Peyer's patch (tissue), 4 donors: ENCODE results near the gene KRTAP29-1. TPM values are rescaled to one million over a fixed set of nuclear protein-coding genes. Genes with fewer than 3 reads are reported as not detected.
A peak's percentile ranks its signal among the peaks of the same experiment; 100 is the strongest.

Experiments
- DNase-seq, 3 donors: peaks; one replicate each; pipeline ENCODE4 v3.0.0-alpha.2; 2017 to 2019
- H3K27ac ChIP-seq, 4 donors: fragments of 200-600 bp; sonication (generic); one replicate each; pipeline ENCODE4 v1.5.1; 2016 to 2019
- H3K27me3 ChIP-seq, 2 donors: fragments of 200-600 bp; sonication (generic); one replicate each; pipeline ENCODE4 v1.5.1; 2019
- H3K36me3 ChIP-seq, 3 donors: fragments of 200-600 bp; sonication (generic); one replicate each; pipeline ENCODE4 v1.5.1; 2016 to 2019
- H3K4me1 ChIP-seq, 4 donors: fragments of 200-600 bp; sonication (generic); one replicate each; pipeline ENCODE4 v1.5.1; 2016 to 2019
- H3K4me3 ChIP-seq, 4 donors: fragments of 200-600 bp; sonication (generic); 1 replicate in 3 of 4; 2 replicates in 1 of 4; pipeline ENCODE4 v1.5.1; 2016 to 2019; ENCODE audit warnings: mild to moderate bottlenecking in 1 of 4
- H3K9me3 ChIP-seq, 4 donors: fragments of 200-600 bp; sonication (generic); one replicate each; pipeline ENCODE4 v1.5.1; 2016 to 2019; ENCODE audit warnings: mild to moderate bottlenecking in 1 of 4
- CTCF ChIP-seq, 6 experiments: fragments of 450-650 bp in 4 of 6; fragments of 200-600 bp in 2 of 6; sonication (generic) in 1 of 6; IDR thresholded peaks; one replicate each; pipeline ENCODE4 v1.5.1; 2017 to 2019; ENCODE audit warnings: antibody characterized with exemption in 6 of 6, mild to moderate bottlenecking in 3 of 6, moderate library complexity in 1 of 6
- POLR2A ChIP-seq, 2 donors: fragments of 450-650 bp; IDR thresholded peaks; one replicate each; pipeline ENCODE4 v1.5.1; 2017; ENCODE audit warnings: antibody characterized with exemption in 2 of 2, mild to moderate bottlenecking in 2 of 2, moderate library complexity in 2 of 2
- total RNA-seq, 4 donors: library from RNA; depleted of rRNA; stranded (reverse); fragments of >200 nt; gene quantifications; one replicate each; pipeline ENCODE4 v1.1.0, GENCODE V29; 2016

The KRTAP29-1 gene
- total RNA-seq, 4 donors from 2014 or later: not detected

- Histone ChIP-seq H3K36me3 (no peaks in the 10 kb centered on the region), H3K9me3 (peaks cover 0 to 3% (median 0%) of the 10 kb centered on the region in 4 donors), H3K27me3 (no peaks in the 10 kb centered on the region), H3K4me3 (no peak overlapping the region), H3K27ac (no peak overlapping the region), H3K4me1 (no peaks in the 10 kb centered on the region)
- no peak for TF ChIP-seq CTCF (IDR thresholded peaks at IDR 0.05)
- no peak for TF ChIP-seq POLR2A (IDR thresholded peaks at IDR 0.05)
- DNase-seq: no peak
Measured at GRCh38 chr17:41315814-41316445, 13.3 kb upstream of the KRTAP29-1 start.

- no peaks in the 10 kb centered on the region for H3K4me1 ChIP-seq
- H3K27me3 ChIP-seq: no peaks in the 10 kb centered on the region
- peaks cover 0 to 3% (median 0%) of the 10 kb centered on the region in 4 donors for H3K9me3 ChIP-seq
- no peak for DNase-seq
- H3K36me3 ChIP-seq: no peaks in the 10 kb centered on the region
- H3K4me3 ChIP-seq: no peak within 1 kb of the TSS
- TF ChIP-seq CTCF (IDR thresholded peaks at IDR 0.05) (no peak), POLR2A (IDR thresholded peaks at IDR 0.05) (no peak)
- H3K27ac ChIP-seq: no peak within 1 kb of the TSS
Measured at GRCh38 chr17:41315204-41315794, 12.6 kb upstream of the KRTAP29-1 start, which contains the start of gene KRTAP17-1. Gene KRTAP17-1, minus strand, starts transcription at chr17:41315710. Its CDS starts 60 bp downstream, at chr17:41315650.

- Histone ChIP-seq H3K9me3 (no peaks in the 10 kb centered on the region), H3K27ac (no peak overlapping the region), H3K36me3 (no peaks in the 10 kb centered on the region), H3K27me3 (no peaks in the 10 kb centered on the region), H3K4me1 (peaks cover 0 to 23% (median 0%) of the 10 kb centered on the region in 4 donors), H3K4me3 (no peak overlapping the region)
- TF ChIP-seq POLR2A (IDR thresholded peaks at IDR 0.05) (no peak), CTCF (IDR thresholded peaks at IDR 0.05) (no peak)
- DNase-seq: no peak
Measured at GRCh38 chr17:41311111-41311510, 8.5 kb upstream of the KRTAP29-1 start.

GRCh38 chr17:41308918-41309359 lies 6.3 kb upstream of the KRTAP29-1 start, which contains the start of gene KRTAP16-1:
Gene KRTAP16-1, minus strand, starts transcription at chr17:41309309. Its CDS starts 56 bp downstream, at chr17:41309253.
- TF ChIP-seq POLR2A (IDR thresholded peaks at IDR 0.05) (no peak), CTCF (IDR thresholded peaks at IDR 0.05) (no peak)
- no peaks in the 10 kb centered on the region for H3K9me3 ChIP-seq
- peak within 1 kb of the TSS in 1 of 4 donors; percentile 17 for H3K4me3 ChIP-seq
- H3K36me3 ChIP-seq: no peaks in the 10 kb centered on the region
- DNase-seq: peak; percentile 42 to 58 (median 45)
- H3K27me3 ChIP-seq: no peaks in the 10 kb centered on the region
- H3K27ac ChIP-seq: peak within 1 kb of the TSS in 3 of 4 donors; percentile 30 to 77 (median 62)
- peaks cover 0 to 23% (median 0%) of the 10 kb centered on the region in 4 donors for H3K4me1 ChIP-seq

GRCh38 chr17:41308251-41308917 lies 5.7 kb upstream of the KRTAP29-1 start:
- Histone ChIP-seq H3K4me3 (peak overlapping the region in 1 of 4 donors; percentile 17), H3K27ac (peak overlapping the region in 3 of 4 donors; percentile 30 to 77 (median 62)), H3K4me1 (peaks cover 0 to 23% (median 0%) of the 10 kb centered on the region in 4 donors), H3K9me3 (no peaks in the 10 kb centered on the region), H3K36me3 (no peaks in the 10 kb centered on the region), H3K27me3 (no peaks in the 10 kb centered on the region)
- TF ChIP-seq CTCF (IDR thresholded peaks at IDR 0.05) (no peak), POLR2A (IDR thresholded peaks at IDR 0.05) (no peak)
- peak; percentile 48 to 89 (median 86) for DNase-seq
